Prostate gland (tissue), 2 donors: ENCODE measurements around the gene GGNBP2. TPM values are rescaled to one million over a fixed set of nuclear protein-coding genes. Genes with fewer than 3 reads are reported as not detected.

Source experiments
- DNase-seq: peaks from one replicate; pipeline ENCODE4 v3.0.0-alpha.2; 2019; ENCODE audit warnings: low spot score
- H3K27ac ChIP-seq, 2 donors: fragments of 200-600 bp; sonication (generic); 2 replicates each; pipeline ENCODE4 v1.5.1; 2017 to 2019
- H3K27me3 ChIP-seq: fragments of 200-600 bp; sonication (generic); replicated peaks from 2 replicates; pipeline ENCODE4 v1.5.1; 2019; ENCODE audit not compliant: insufficient read depth
- H3K36me3 ChIP-seq, 2 donors: fragments of 200-600 bp; sonication (generic); 1 replicate in 1 of 2; 2 replicates in 1 of 2; pipeline versions ENCODE4 v1.5.1 to v1.8.1; 2017 to 2019
- H3K4me1 ChIP-seq: fragments of 200-600 bp; sonication (generic); replicated peaks from 2 replicates; pipeline ENCODE4 v1.5.1; 2019
- H3K4me3 ChIP-seq, 2 donors: fragments of 200-600 bp; sonication (generic); 2 replicates each; pipeline ENCODE4 v1.5.1; 2017 to 2019
- H3K9me3 ChIP-seq: fragments of 200-600 bp; sonication (generic); 2 replicates; pipeline ENCODE4 v1.5.1; 2017
- POLR2A ChIP-seq: fragments of 450-650 bp; IDR thresholded peaks from one replicate; pipeline ENCODE4 v1.6.1; 2016; ENCODE audit warnings: antibody characterized with exemption, mild to moderate bottlenecking
- POLR2AphosphoS5 ChIP-seq: sonication (generic); formaldehyde crosslinking; IDR thresholded peaks from one replicate; pipeline ENCODE4 v1.6.1; 2017; ENCODE audit warnings: antibody characterized with exemption
- WGBS: methylation state at CpG from one replicate; pipeline ENCODE4 v1.1.5; 2018; 5-methylcytosine and 5-hydroxymethylcytosine counted together
- intact Hi-C: fragments of 100-400 bp; cut with DNase I; formaldehyde crosslinking; loops from one replicate; pipeline ENCODE4 v1.14.2; 2022
- total RNA-seq, 2 donors: library from RNA; depleted of rRNA; stranded (reverse); fragments of >200 nt; gene quantifications; one replicate each; pipeline ENCODE4 v1.1.0, GENCODE V29; 2016
- TF ChIP-seq, protein P1 (sequence below), 4 experiments: fragments of 200-600 bp in 2 of 4; fragments of 450-650 bp in 2 of 4; sonication (generic) in 2 of 4; IDR thresholded peaks; 1 replicate in 3 of 4; 2 replicates in 1 of 4; pipeline ENCODE4 v1.5.1; 2016 to 2019; ENCODE audit warnings: antibody characterized with exemption in 4 of 4, mild to moderate bottlenecking in 2 of 4, moderate library complexity in 2 of 4

The GGNBP2 gene
- total RNA-seq, 2 donors from 2014 or later: 34.8 to 71.7 TPM

DNA sequence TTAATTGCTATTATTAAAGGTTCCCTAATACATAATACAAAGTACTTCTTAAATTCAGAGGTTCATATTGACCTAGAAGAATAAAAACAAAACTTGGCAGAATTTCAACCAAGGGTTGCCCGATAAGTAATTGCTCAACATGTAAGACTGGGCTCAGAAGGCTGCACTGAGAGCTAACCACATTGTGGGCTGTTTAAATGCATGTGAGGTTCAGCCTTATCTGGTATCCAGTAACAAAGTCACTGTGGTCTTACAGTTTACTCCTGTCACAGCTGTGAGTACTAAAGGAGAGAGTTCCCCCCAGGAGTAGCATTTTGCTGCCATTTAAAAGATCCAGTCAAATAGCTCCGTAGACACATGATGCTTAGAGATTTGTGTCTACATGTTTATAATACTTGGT lies 45.4 kb downstream of the GGNBP2 start:
- no peak for TF ChIP-seq POLR2A
- no peak for TF ChIP-seq POLR2AphosphoS5
- TF ChIP-seq, protein P1, sequence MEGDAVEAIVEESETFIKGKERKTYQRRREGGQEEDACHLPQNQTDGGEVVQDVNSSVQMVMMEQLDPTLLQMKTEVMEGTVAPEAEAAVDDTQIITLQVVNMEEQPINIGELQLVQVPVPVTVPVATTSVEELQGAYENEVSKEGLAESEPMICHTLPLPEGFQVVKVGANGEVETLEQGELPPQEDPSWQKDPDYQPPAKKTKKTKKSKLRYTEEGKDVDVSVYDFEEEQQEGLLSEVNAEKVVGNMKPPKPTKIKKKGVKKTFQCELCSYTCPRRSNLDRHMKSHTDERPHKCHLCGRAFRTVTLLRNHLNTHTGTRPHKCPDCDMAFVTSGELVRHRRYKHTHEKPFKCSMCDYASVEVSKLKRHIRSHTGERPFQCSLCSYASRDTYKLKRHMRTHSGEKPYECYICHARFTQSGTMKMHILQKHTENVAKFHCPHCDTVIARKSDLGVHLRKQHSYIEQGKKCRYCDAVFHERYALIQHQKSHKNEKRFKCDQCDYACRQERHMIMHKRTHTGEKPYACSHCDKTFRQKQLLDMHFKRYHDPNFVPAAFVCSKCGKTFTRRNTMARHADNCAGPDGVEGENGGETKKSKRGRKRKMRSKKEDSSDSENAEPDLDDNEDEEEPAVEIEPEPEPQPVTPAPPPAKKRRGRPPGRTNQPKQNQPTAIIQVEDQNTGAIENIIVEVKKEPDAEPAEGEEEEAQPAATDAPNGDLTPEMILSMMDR (IDR thresholded peaks at IDR 0.05): no peak
- peaks cover 0 to 10% of the 10 kb centered on the region in 2 donors for H3K36me3 ChIP-seq
- no peak for DNase-seq
- H3K4me3 ChIP-seq: no peak overlapping the region
- no peaks in the 10 kb centered on the region for H3K27me3 ChIP-seq
- H3K9me3 ChIP-seq: no peaks in the 10 kb centered on the region
- WGBS: 58% methylated on average over 2 of the region's 2 CpGs
- intact Hi-C loops: no loop called here
- peaks cover 6% of the 10 kb centered on the region for H3K4me1 ChIP-seq
- H3K27ac ChIP-seq: no peak overlapping the region

DNA sequence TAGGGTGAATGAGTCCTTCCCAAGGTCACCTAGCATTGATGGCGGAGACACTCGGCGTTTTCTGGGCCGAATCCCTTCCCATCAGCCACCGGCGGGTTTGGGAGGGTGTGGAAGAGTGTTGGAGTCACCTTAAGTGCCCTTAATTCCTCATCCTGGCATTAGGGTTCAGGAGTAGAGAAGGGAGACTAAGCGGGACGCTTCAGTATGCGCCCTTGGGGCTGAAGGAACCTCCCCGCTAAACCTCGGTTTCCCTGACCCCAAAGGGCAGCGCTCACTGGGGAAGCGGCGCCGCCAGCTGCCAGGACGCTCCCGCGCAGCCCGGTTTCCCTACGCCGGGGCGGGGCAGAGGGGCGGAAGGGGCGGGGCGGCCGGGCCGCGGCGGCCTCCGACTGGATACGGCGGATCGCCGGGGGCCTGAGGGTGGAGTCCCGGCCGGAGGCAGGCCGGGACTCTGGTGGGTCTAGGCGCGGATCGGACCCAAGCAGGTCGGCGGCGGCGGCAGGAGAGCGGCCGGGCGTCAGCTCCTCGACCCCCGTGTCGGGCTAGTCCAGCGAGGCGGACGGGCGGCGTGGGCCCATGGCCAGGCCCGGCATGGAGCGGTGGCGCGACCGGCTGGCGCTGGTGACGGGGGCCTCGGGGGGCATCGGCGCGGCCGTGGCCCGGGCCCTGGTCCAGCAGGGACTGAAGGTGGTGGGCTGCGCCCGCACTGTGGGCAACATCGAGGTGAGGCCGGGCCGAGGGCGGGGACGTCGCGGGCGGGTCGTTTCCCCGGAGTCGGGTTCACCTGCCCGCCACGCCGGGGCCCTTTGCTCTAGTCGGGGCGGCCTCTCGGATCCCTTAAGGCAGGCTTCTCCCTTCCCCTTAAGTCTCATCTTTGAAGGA lies 47.0 kb downstream of the GGNBP2 start, which contains the start of gene DHRS11:
Gene DHRS11, plus strand, starts transcription at position 446 of the 882 bp plus-strand sequence. Its CDS starts 131 bp downstream, at position 577.
- H3K27ac ChIP-seq: peak within 1 kb of the TSS; percentile 37 to 45
- WGBS: 1% methylated on average over 23 of the region's 87 CpGs
- H3K4me1 ChIP-seq: peaks cover 6% of the 10 kb centered on the region
- no peaks in the 10 kb centered on the region for H3K36me3 ChIP-seq
- intact Hi-C loops: no loop called here
- H3K9me3 ChIP-seq: no peaks in the 10 kb centered on the region
- H3K4me3 ChIP-seq: peak within 1 kb of the TSS; percentile 97
- peak; percentile 68 for DNase-seq
- TF ChIP-seq POLR2A (no peak), POLR2AphosphoS5 (peak; percentile 23)
- TF ChIP-seq, protein P1 (IDR thresholded peaks at IDR 0.05): peak in 1 of 4 experiments; percentile 6
- H3K27me3 ChIP-seq: no peaks in the 10 kb centered on the region

DNA sequence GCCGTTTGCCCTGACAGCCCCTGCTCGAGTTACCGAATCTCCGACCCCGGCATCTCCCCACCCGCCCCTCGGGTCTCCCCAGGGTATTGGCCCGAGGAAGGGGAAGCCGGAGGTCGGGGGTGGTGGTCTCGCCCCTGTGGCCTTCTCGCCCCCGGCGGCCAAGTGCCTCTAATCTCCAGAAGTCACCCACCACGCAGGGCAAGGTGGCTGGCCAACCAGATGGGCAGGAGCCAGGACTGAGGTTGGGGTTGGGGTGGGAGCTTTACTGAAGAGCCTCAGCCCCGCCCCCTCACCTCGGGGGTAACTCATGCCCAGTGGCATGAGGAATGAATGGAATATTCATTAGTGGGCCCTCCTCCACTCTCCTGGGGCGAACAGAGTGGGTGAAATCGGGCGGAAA lies 47.6 kb downstream of the GGNBP2 start:
- no peak for DNase-seq
- Histone ChIP-seq H3K27me3 (no peaks in the 10 kb centered on the region), H3K9me3 (no peaks in the 10 kb centered on the region), H3K4me3 (peak overlapping the region; percentile 97), H3K27ac (peak overlapping the region; percentile 37 to 45), H3K36me3 (no peaks in the 10 kb centered on the region), H3K4me1 (peaks cover 6% of the 10 kb centered on the region)
- WGBS: 4% methylated on average over 20 of the region's 20 CpGs
- intact Hi-C loops: no loop called here
- TF ChIP-seq POLR2A (no peak), POLR2AphosphoS5 (no peak)
- TF ChIP-seq, protein P1 (IDR thresholded peaks at IDR 0.05): no peak

DNA sequence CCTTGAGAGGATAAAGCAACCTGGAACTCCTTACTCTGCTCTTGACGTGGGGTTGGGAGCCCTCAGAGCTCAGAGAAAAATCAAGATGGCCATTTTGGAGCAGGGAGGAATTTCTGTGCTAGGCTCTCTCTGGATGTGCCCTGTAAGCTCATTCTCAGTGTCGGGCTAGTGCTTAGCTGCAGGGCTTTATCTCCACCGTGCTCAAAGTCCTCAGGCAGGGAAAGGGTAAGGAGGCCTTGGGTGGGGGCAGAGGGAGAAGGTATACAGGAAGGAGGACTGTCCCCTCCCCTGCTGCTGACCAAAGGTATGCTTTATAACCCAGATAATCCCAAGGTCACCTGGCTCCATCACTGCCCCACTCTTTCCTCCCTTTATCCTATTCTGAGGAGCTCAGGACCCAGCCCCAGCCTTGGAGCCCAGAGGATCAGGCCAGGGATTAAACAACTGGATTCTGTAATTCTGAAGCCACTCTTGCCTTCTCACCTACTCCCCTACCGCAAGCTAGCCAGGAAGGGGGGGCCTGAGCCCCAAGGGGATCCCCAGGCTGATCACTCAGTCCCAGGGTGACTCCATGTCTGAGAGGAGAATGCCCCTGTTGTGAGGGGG lies 48.1 kb downstream of the GGNBP2 start:
- WGBS: 42% methylated on average over 4 of the region's 4 CpGs
- Histone ChIP-seq H3K27ac (no peak overlapping the region), H3K36me3 (no peaks in the 10 kb centered on the region), H3K9me3 (no peaks in the 10 kb centered on the region), H3K4me1 (peaks cover 6% of the 10 kb centered on the region), H3K4me3 (peak overlapping the region; percentile 97), H3K27me3 (no peaks in the 10 kb centered on the region)
- DNase-seq: no peak
- no peak for TF ChIP-seq POLR2A
- TF ChIP-seq, protein P1 (IDR thresholded peaks at IDR 0.05): no peak
- intact Hi-C loops: no loop called here
